Spleen (tissue), 11 donors: ENCODE data around the gene MINK1. TPM values are rescaled to one million over a fixed set of nuclear protein-coding genes. Genes with fewer than 3 reads are reported as not detected.

Experiments
- DNase-seq: peaks from one replicate; pipeline ENCODE4 v3.0.0-alpha.2; 2020
- H3K27ac ChIP-seq, 8 donors: fragments of 200-600 bp; sonication (generic) in 7 of 8; 1 replicate in 4 of 8; 2 replicates in 4 of 8; pipeline versions ENCODE4 v1.5.0 to v1.8.0; 2016 to 2021; ENCODE audit warnings: inconsistent platforms in 4 of 8, mild to moderate bottlenecking in 4 of 8, moderate library complexity in 1 of 8
- H3K27me3 ChIP-seq, 7 donors: fragments of 200-600 bp; sonication (generic) in 6 of 7; replicated peaks in 1 of 7; 1 replicate in 4 of 7; 2 replicates in 3 of 7; pipeline versions ENCODE4 v1.5.0 to v1.8.0; 2016 to 2021; ENCODE audit warnings: inconsistent platforms in 3 of 7, mild to moderate bottlenecking in 1 of 7
- H3K36me3 ChIP-seq, 6 donors: fragments of 200-600 bp; sonication (generic) in 5 of 6; 1 replicate in 4 of 6; 2 replicates in 2 of 6; pipeline versions ENCODE4 v1.5.0 to v1.8.0; 2016 to 2021; ENCODE audit warnings: inconsistent platforms in 2 of 6
- H3K4me1 ChIP-seq, 6 donors: fragments of 200-600 bp; sonication (generic) in 5 of 6; 1 replicate in 3 of 6; 2 replicates in 3 of 6; pipeline versions ENCODE4 v1.5.0 to v1.8.0; 2016 to 2021; ENCODE audit warnings: inconsistent platforms in 3 of 6
- H3K4me3 ChIP-seq, 8 donors: fragments of 200-600 bp; sonication (generic) in 7 of 8; 1 replicate in 4 of 8; 2 replicates in 4 of 8; pipeline versions ENCODE4 v1.5.0 to v1.8.0; 2016 to 2021; ENCODE audit warnings: inconsistent platforms in 4 of 8, mild to moderate bottlenecking in 4 of 8, moderate library complexity in 2 of 8
- H3K9me3 ChIP-seq, 8 donors: fragments of 200-600 bp; sonication (generic) in 7 of 8; 1 replicate in 4 of 8; 2 replicates in 4 of 8; pipeline versions ENCODE4 v1.5.0 to v1.8.0; 2016 to 2021; ENCODE audit warnings: inconsistent platforms in 4 of 8
- CTCF ChIP-seq, 11 experiments: fragments of 200-600 bp in 7 of 11; fragments of 450-650 bp in 4 of 11; sonication (generic) in 4 of 11; IDR thresholded peaks in 8 of 11; conservative IDR thresholded peaks in 3 of 11; 1 replicate in 7 of 11; 2 replicates in 4 of 11; pipeline versions ENCODE4 v1.4.0 to v1.8.0; 2016 to 2021; ENCODE audit warnings: antibody characterized with exemption in 11 of 11, inconsistent platforms in 4 of 11, mild to moderate bottlenecking in 1 of 11
- POLR2A ChIP-seq, 3 donors: fragments of 450-650 bp; IDR thresholded peaks; one replicate each; pipeline ENCODE4 v1.5.1; 2017; ENCODE audit warnings: antibody characterized with exemption in 3 of 3, mild to moderate bottlenecking in 1 of 3
- POLR2AphosphoS5 ChIP-seq, 3 donors: sonication (generic); formaldehyde crosslinking; IDR thresholded peaks; one replicate each; pipeline ENCODE4 v1.5.1; 2017; ENCODE audit warnings: antibody characterized with exemption in 3 of 3
- WGBS, 5 donors: extraction: QIAGEN DNeasy Blood & Tissue Kit in 3 of 5; methylation state at CpG; one replicate each; pipeline versions ENCODE4 v1.1.5 to v1.1.7; 2013 to 2018; 5-methylcytosine and 5-hydroxymethylcytosine counted together
- intact Hi-C: fragments of 100-400 bp; cut with DNase I; formaldehyde crosslinking; loops from one replicate; pipeline ENCODE4 v1.15.0; 2023; ENCODE audit warnings: low total_unique reads
- polyA plus RNA-seq, 3 donors: library from polyadenylated mRNA; stranded (reverse); fragments of 200-250 nt; gene quantifications; one replicate each; pipeline ENCODE4 v1.2.1, GENCODE V29; 2013
- total RNA-seq, 7 donors: library from RNA; depleted of rRNA in 3 of 7; stranded (reverse); fragments of >200 nt in 3 of 7; fragmentation: NEBNext Ultra II Directional in 4 of 7; extraction: Animal tissue kit (Norgen Biotek cat#: 25700) in 4 of 7; gene quantifications; one replicate each; pipeline versions ENCODE4 v1.1.0 to v1.2.1, GENCODE V29; 2016 to 2021
- donor health status: healthy with polysubstance abuse.
- donor health status: DM: no; HTN: no; CAD: no; lungs with moderate emphysema.
- donor health status: DM: no; HTN: no; CAD: no.
- donor health status: Bipolar disorder and iron deficiency.
- donor health status: healthy.
- donor health status: DM: no; HTN: no; CAD: no.
- donor health status: DM: yes; HTN: yes; CAD: no.

The MINK1 gene
- total and polyA plus RNA-seq, 10 donors, result 15.9 to 129 (median 80.6) TPM

- H3K27me3 ChIP-seq, result no peaks in the 10 kb centered on the region
- intact Hi-C loops, result no loop called here
- peaks cover 0 to 83% (median 31%) of the 10 kb centered on the region in 6 donors for H3K4me1 ChIP-seq
- H3K27ac ChIP-seq, result no peak overlapping the region
- peaks cover 0 to 12% (median 0%) of the 10 kb centered on the region in 6 donors for H3K36me3 ChIP-seq
- DNase-seq, result no peak
- 79 to 97% (median 93%) methylated on average over 5 of the region's 5 CpGs for WGBS, 5 donors
- no peak overlapping the region for H3K4me3 ChIP-seq
- no peaks in the 10 kb centered on the region for H3K9me3 ChIP-seq
- TF ChIP-seq POLR2AphosphoS5 (IDR thresholded peaks at IDR 0.05), result no peak
- TF ChIP-seq POLR2A (IDR thresholded peaks at IDR 0.05), result no peak
- no peak for TF ChIP-seq CTCF (IDR thresholded peaks at IDR 0.05 in 8 of 11, conservative IDR thresholded peaks at IDR 0.05 in 3 of 11)
Observed at GRCh38 chr17:4849011-4849536, 15.9 kb downstream of the MINK1 start.

GRCh38 chr17:4850246-4850645 lies 17.1 kb downstream of the MINK1 start:
- H3K4me1 ChIP-seq, result peaks cover 0 to 71% (median 26%) of the 10 kb centered on the region in 6 donors
- TF ChIP-seq CTCF (IDR thresholded peaks at IDR 0.05 in 8 of 11, conservative IDR thresholded peaks at IDR 0.05 in 3 of 11) (no peak), POLR2AphosphoS5 (IDR thresholded peaks at IDR 0.05) (no peak), POLR2A (IDR thresholded peaks at IDR 0.05) (no peak)
- no peak overlapping the region for H3K27ac ChIP-seq
- H3K36me3 ChIP-seq, result peaks cover 0 to 20% (median 0%) of the 10 kb centered on the region in 6 donors
- no peaks in the 10 kb centered on the region for H3K27me3 ChIP-seq
- 62 to 92% (median 73%) methylated on average over 2 of the region's 2 CpGs for WGBS, 5 donors
- no peak overlapping the region for H3K4me3 ChIP-seq
- intact Hi-C loops, result no loop called here
- no peaks in the 10 kb centered on the region for H3K9me3 ChIP-seq
- no peak for DNase-seq

GRCh38 chr17:4851084-4851483 lies 17.9 kb downstream of the MINK1 start:
- no peaks in the 10 kb centered on the region for H3K27me3 ChIP-seq
- 70 to 89% (median 84%) methylated on average over 3 of the region's 3 CpGs for WGBS, 5 donors
- no peaks in the 10 kb centered on the region for H3K9me3 ChIP-seq
- peaks cover 0 to 20% (median 0%) of the 10 kb centered on the region in 6 donors for H3K36me3 ChIP-seq
- H3K4me1 ChIP-seq, result peaks cover 0 to 66% (median 23%) of the 10 kb centered on the region in 6 donors
- H3K27ac ChIP-seq, result no peak overlapping the region
- H3K4me3 ChIP-seq, result no peak overlapping the region
- intact Hi-C loops, result no loop called here
- no peak for TF ChIP-seq POLR2AphosphoS5 (IDR thresholded peaks at IDR 0.05)
- TF ChIP-seq POLR2A (IDR thresholded peaks at IDR 0.05), result no peak
- no peak for TF ChIP-seq CTCF (IDR thresholded peaks at IDR 0.05 in 8 of 11, conservative IDR thresholded peaks at IDR 0.05 in 3 of 11)
- no peak for DNase-seq

- no peak for DNase-seq
- Histone ChIP-seq H3K4me3 (no peak overlapping the region), H3K4me1 (peaks cover 2 to 66% (median 25%) of the 10 kb centered on the region in 6 donors), H3K36me3 (peaks cover 0 to 20% (median 0%) of the 10 kb centered on the region in 6 donors), H3K27me3 (no peaks in the 10 kb centered on the region), H3K27ac (no peak overlapping the region), H3K9me3 (no peaks in the 10 kb centered on the region)
- TF ChIP-seq POLR2AphosphoS5 (IDR thresholded peaks at IDR 0.05), result no peak
- no peak for TF ChIP-seq POLR2A (IDR thresholded peaks at IDR 0.05)
- TF ChIP-seq CTCF (IDR thresholded peaks at IDR 0.05 in 8 of 11, conservative IDR thresholded peaks at IDR 0.05 in 3 of 11), result no peak
- intact Hi-C loops, result no loop called here
Observed at GRCh38 chr17:4852567-4853207, 19.5 kb downstream of the MINK1 start.
